ENCODE results near the gene CAPRIN2. TPM values are rescaled to one million over a fixed set of nuclear protein-coding genes. Genes with fewer than 3 reads are reported as not detected.

Gene CAPRIN2
- total RNA-seq, 6 experiments from 2014 or later = 13.3 to 21.4 (median 19.1) TPM

DNA sequence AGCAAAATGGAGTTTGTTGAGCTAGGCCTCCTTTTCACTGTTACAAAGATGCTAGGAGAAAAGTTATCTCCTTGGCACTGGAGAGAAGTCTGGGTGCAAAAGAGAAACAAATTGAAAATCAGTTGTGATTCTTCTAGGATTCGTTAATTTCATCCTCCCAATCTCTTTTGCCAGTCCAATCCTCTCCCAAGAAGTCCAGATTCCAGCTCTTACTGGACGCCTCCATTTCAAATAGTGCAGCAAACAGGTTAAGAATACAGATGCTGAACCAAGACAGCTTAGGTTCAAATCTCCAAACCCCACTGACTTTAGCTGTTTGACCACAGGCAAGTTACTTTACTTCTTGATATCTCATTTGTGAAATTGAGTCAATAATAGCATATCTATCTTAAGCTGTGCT lies 34.0 kb upstream of the CAPRIN2 start:
- H3K27me3 Mint-ChIP-seq (ENCODE audit: insufficient read depth) = no peaks in the 10 kb centered on the region
- H3K9me3 Mint-ChIP-seq = no peaks in the 10 kb centered on the region
- H3K27ac Mint-ChIP-seq = no peak overlapping the region
- H3K4me3 Mint-ChIP-seq = no peak overlapping the region
- DNase-seq = no peak
- peaks cover 6% of the 10 kb centered on the region; the same call in 1 of the 2 replicates for H3K36me3 Mint-ChIP-seq (ENCODE audit: low read depth)
- TF ChIP-seq, protein P1, sequence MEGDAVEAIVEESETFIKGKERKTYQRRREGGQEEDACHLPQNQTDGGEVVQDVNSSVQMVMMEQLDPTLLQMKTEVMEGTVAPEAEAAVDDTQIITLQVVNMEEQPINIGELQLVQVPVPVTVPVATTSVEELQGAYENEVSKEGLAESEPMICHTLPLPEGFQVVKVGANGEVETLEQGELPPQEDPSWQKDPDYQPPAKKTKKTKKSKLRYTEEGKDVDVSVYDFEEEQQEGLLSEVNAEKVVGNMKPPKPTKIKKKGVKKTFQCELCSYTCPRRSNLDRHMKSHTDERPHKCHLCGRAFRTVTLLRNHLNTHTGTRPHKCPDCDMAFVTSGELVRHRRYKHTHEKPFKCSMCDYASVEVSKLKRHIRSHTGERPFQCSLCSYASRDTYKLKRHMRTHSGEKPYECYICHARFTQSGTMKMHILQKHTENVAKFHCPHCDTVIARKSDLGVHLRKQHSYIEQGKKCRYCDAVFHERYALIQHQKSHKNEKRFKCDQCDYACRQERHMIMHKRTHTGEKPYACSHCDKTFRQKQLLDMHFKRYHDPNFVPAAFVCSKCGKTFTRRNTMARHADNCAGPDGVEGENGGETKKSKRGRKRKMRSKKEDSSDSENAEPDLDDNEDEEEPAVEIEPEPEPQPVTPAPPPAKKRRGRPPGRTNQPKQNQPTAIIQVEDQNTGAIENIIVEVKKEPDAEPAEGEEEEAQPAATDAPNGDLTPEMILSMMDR (IDR thresholded peaks at IDR 0.05) = no peak
- peaks cover 26% of the 10 kb centered on the region for H3K4me1 Mint-ChIP-seq (ENCODE audit: low read depth)

DNA sequence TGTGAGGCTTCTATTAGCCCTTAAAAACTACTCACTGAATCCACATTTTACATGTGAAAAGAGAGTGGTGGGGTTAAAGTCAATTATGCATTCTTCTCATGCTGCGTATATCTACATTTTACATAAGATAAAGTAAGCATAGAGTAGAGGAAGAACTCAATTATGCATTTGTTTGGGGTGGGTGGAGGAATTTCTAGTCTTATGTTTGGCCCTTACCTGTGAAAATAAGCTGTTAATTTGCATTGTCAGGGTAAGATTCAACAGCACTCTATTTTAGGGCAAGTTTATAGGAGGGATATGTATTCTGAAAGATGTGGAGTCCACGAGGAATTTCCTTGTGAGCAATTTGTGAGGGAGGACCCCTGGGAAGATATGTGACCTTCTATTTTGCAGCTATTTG lies 30.9 kb upstream of the CAPRIN2 start:
- Mint-ChIP-seq H3K4me1 (ENCODE audit: low read depth) (no peaks in the 10 kb centered on the region), H3K9me3 (no peaks in the 10 kb centered on the region), H3K36me3 (ENCODE audit: low read depth) (peaks cover 6% of the 10 kb centered on the region; the same call in 1 of the 2 replicates), H3K27me3 (ENCODE audit: insufficient read depth) (no peaks in the 10 kb centered on the region), H3K27ac (no peak overlapping the region), H3K4me3 (no peak overlapping the region)
- TF ChIP-seq, protein P1 (IDR thresholded peaks at IDR 0.05) = no peak
- DNase-seq = no peak

DNA sequence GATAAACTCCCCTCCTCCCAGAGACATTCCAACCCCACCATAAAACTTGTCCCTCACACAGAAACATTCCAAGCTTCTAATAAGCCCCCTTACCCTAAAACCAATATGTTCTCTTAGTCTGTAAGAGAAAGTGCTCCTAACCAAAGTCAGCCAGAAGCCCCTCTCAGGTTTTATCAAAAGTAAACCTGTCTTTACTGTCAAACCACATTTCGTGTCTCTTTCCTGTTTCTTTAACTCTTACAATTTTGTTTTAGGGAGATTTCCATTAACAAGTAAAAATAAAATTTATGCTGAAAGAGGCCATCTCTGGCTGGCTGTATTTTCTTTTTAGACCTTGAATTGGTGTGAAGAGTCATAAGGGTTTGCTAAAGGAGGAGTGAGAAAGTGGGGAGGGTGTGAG lies 29.8 kb upstream of the CAPRIN2 start:
- TF ChIP-seq, protein P1 (IDR thresholded peaks at IDR 0.05) = no peak
- Mint-ChIP-seq H3K9me3 (no peaks in the 10 kb centered on the region), H3K27ac (no peak overlapping the region)

DNA sequence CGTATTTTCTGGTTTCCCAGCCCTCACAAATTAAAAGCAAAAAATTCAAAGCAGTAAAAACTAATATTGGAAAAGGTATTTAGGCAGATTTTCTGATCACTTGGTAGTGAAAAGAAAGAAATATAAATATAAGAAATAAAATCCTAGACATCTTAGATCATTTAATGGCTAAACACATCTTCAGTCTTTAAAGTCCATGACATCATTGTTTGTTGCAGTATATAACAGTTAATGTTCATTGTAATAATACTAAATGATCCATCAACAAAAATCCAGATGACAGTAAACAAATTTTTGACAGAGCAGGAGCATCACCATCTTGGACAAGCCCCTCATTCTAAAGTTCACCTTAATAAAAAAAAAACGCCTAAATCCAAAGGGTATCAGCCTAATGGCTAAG lies 29.2 kb upstream of the CAPRIN2 start:
- no peak overlapping the region for H3K27ac Mint-ChIP-seq
- H3K9me3 Mint-ChIP-seq = no peaks in the 10 kb centered on the region
- no peak for DNase-seq
- no peak overlapping the region for H3K4me3 Mint-ChIP-seq
- no peaks in the 10 kb centered on the region for H3K4me1 Mint-ChIP-seq (ENCODE audit: low read depth)
- peaks cover 6% of the 10 kb centered on the region; the same call in 1 of the 2 replicates for H3K36me3 Mint-ChIP-seq (ENCODE audit: low read depth)
- H3K27me3 Mint-ChIP-seq (ENCODE audit: insufficient read depth) = no peaks in the 10 kb centered on the region
- TF ChIP-seq, protein P1 (IDR thresholded peaks at IDR 0.05) = no peak

More for the DNA sequence above, 29.8 kb upstream of the CAPRIN2 start:
- Mint-ChIP-seq H3K36me3 (ENCODE audit: low read depth) (peaks cover 6% of the 10 kb centered on the region; the same call in 1 of the 2 replicates), H3K27me3 (ENCODE audit: insufficient read depth) (no peaks in the 10 kb centered on the region), H3K4me3 (no peak overlapping the region), H3K4me1 (ENCODE audit: low read depth) (no peaks in the 10 kb centered on the region)
- DNase-seq = no peak

DNA sequence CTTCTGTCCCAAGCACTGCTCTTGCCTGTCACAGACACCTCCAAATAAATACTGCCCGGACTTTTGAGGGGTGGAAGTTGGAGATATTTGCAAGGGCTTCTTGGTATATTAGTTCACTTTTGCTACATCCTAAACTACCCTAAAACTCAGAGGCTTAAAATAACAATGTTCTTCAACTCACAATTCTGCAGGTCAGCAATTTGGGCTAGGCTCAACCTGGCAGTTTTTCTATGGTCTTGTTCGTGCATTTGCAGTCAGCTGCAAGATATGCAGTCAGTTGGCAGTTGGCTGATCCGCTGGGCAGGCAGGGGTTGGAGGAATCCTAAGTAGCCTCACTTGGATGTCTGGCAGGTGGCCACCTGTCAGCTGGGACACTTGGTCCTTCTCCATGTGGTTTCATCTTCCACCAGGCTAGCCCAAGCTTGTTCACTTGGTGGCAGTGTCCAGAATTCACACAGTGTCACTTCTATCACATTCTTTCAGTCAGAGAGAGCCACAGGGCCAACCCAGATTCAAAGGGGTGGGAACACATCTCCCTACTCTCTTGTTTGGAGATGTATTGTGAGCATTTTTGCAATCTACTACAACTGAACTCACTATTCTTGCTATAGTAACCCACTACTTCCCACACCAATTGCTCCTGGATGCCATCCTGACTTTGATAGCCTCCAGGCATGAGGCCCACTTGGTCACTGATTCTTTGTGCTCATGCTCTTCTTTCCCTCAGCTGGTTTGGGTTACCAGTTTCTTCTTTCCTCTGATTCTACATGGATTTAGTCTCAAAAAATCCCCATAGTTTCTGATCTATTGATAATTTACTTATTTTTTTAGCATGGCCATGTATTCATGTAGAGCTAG lies 27.8 kb upstream of the CAPRIN2 start:
- peaks cover 2% of the 10 kb centered on the region; the same call in 1 of the 2 replicates for H3K27me3 Mint-ChIP-seq (ENCODE audit: insufficient read depth)
- no peak overlapping the region for H3K4me3 Mint-ChIP-seq
- no peaks in the 10 kb centered on the region for H3K9me3 Mint-ChIP-seq
- peaks cover 6% of the 10 kb centered on the region; the same call in 1 of the 2 replicates for H3K36me3 Mint-ChIP-seq (ENCODE audit: low read depth)
- DNase-seq = no peak
- no peaks in the 10 kb centered on the region for H3K4me1 Mint-ChIP-seq (ENCODE audit: low read depth)
- TF ChIP-seq, protein P1 (IDR thresholded peaks at IDR 0.05) = no peak
- H3K27ac Mint-ChIP-seq = no peak overlapping the region

All from HFFc6 (cell line).